HEK293T (cell line): ENCODE measurements around the gene PDZD2.
"Not testable (repeated sequence)": the region's sequence is repeated elsewhere in the genome, so short reads cannot be mapped to it uniquely, and the experiment has no call there.

ENCODE experiments used
- CTCF ChIA-PET: fragments of 350-600 bp; formaldehyde crosslinking; extraction: SDS; loops from one replicate; lab custom pipeline; 2021; ENCODE audit warnings: antibody characterized with exemption, inconsistent platforms; lab: Yijun Ruan, JAX
- POLR2A ChIA-PET: fragments of 350-600 bp; formaldehyde crosslinking; extraction: SDS; loops from one replicate; lab custom pipeline; 2020; ENCODE audit warnings: antibody characterized with exemption, inconsistent platforms; lab: Yijun Ruan, JAX
- DNase-seq: peaks from one replicate; pipeline ENCODE4 v3.0.0; 2012; ENCODE audit warnings: mixed read lengths; ENCODE audit errors: extremely low spot score
- ARNT ChIP-seq: fragments of 450-650 bp; IDR thresholded peaks from 2 replicates; pipeline ENCODE4 v1.6.1; 2017; ENCODE audit warnings: mild to moderate bottlenecking
- BHLHE40 ChIP-seq: fragments of 450-650 bp; IDR thresholded peaks from 2 replicates; pipeline ENCODE4 v1.6.1; 2016; ENCODE audit warnings: mild to moderate bottlenecking, moderate library complexity, borderline replicate concordance
- CTBP1 ChIP-seq: fragments of 450-650 bp; IDR thresholded peaks from 2 replicates; pipeline ENCODE4 v1.6.1; 2016; ENCODE audit warnings: borderline replicate concordance
- ELF4 ChIP-seq: fragments of 450-650 bp; IDR thresholded peaks from 2 replicates; pipeline ENCODE4 v1.6.1; 2017; ENCODE audit warnings: antibody characterized with exemption
- FOXA1 ChIP-seq: fragments of 450-650 bp; IDR thresholded peaks from 2 replicates; pipeline ENCODE4 v1.6.1; 2016; ENCODE audit warnings: mild to moderate bottlenecking
- FOXK2 ChIP-seq: fragments of 450-650 bp; IDR thresholded peaks from 2 replicates; pipeline ENCODE4 v1.6.1; 2016; ENCODE audit warnings: mild to moderate bottlenecking
- FOXM1 ChIP-seq: fragments of 450-650 bp; IDR thresholded peaks from 2 replicates; pipeline ENCODE4 v1.6.1; 2017; ENCODE audit warnings: mild to moderate bottlenecking, borderline replicate concordance
- HDGF ChIP-seq: fragments of 450-650 bp; IDR thresholded peaks from 2 replicates; pipeline ENCODE4 v1.6.1; 2017; ENCODE audit warnings: antibody characterized with exemption, borderline replicate concordance
- L3MBTL2 ChIP-seq: fragments of 450-650 bp; conservative IDR thresholded peaks from 2 replicates; pipeline ENCODE4 v1.6.1; 2016; ENCODE audit warnings: mild to moderate bottlenecking
- LEF1 ChIP-seq: fragments of 450-650 bp; IDR thresholded peaks from 2 replicates; pipeline ENCODE4 v1.6.1; 2017; ENCODE audit warnings: mild to moderate bottlenecking, borderline replicate concordance
- NFRKB ChIP-seq: fragments of 450-650 bp; IDR thresholded peaks from 2 replicates; pipeline ENCODE4 v1.6.1; 2016; ENCODE audit warnings: mild to moderate bottlenecking, moderate library complexity
- SP1 ChIP-seq: fragments of 450-650 bp; IDR thresholded peaks from 2 replicates; pipeline ENCODE4 v1.6.1; 2017
- SUZ12 ChIP-seq: fragments of 450-650 bp; IDR thresholded peaks from 2 replicates; pipeline ENCODE4 v1.6.1; 2016; ENCODE audit warnings: mild to moderate bottlenecking
- TARDBP ChIP-seq: fragments of 450-650 bp; IDR thresholded peaks from 2 replicates; pipeline ENCODE4 v1.6.1; 2016
- ZNF384 ChIP-seq: fragments of 450-650 bp; IDR thresholded peaks from 2 replicates; pipeline ENCODE4 v1.6.1; 2016
- TF ChIP-seq, protein P1 (sequence below): fragments of 450-650 bp; IDR thresholded peaks from 2 replicates; pipeline ENCODE4 v1.6.1; 2016

PDZD2 gene

DNA sequence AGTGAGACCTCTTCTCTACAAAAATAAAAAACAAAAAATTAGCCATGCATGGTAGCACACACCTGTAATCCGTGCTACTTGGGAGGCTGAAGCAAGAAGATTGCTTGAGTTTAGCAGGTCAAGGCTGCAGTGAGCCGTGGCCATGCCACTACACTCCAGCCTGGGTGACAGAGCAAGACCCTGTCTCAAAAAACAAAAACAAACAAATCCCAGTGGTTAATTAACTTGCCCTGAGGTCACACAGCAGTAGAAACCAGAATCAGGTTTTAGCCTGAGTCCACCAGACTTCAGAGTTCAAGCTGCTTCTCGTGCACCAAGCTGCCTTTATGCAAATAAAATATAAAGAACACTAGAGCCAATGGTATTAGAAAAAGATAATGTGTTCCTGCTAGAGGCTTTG, 365.5 kb downstream of the PDZD2 start:
- DNase-seq, result no peak
- CTCF ChIA-PET, result no interaction called here
- POLR2A ChIA-PET, result no interaction called here
- TF ChIP-seq FOXM1, result no peak
- TF ChIP-seq BHLHE40, result no peak
- TF ChIP-seq L3MBTL2, result no peak
- no peak for TF ChIP-seq CTBP1
- TF ChIP-seq NFRKB, result no peak
- TF ChIP-seq SUZ12, result no peak
- TF ChIP-seq ARNT, result no peak
- TF ChIP-seq ELF4, result no peak
- TF ChIP-seq, protein P1, sequence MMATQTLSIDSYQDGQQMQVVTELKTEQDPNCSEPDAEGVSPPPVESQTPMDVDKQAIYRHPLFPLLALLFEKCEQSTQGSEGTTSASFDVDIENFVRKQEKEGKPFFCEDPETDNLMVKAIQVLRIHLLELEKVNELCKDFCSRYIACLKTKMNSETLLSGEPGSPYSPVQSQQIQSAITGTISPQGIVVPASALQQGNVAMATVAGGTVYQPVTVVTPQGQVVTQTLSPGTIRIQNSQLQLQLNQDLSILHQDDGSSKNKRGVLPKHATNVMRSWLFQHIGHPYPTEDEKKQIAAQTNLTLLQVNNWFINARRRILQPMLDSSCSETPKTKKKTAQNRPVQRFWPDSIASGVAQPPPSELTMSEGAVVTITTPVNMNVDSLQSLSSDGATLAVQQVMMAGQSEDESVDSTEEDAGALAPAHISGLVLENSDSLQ, result no peak
- TF ChIP-seq SP1, result no peak
- no peak for TF ChIP-seq FOXK2
- no peak for TF ChIP-seq HDGF
- no peak for TF ChIP-seq FOXA1
- no peak for TF ChIP-seq TARDBP
- no peak for TF ChIP-seq ZNF384

DNA sequence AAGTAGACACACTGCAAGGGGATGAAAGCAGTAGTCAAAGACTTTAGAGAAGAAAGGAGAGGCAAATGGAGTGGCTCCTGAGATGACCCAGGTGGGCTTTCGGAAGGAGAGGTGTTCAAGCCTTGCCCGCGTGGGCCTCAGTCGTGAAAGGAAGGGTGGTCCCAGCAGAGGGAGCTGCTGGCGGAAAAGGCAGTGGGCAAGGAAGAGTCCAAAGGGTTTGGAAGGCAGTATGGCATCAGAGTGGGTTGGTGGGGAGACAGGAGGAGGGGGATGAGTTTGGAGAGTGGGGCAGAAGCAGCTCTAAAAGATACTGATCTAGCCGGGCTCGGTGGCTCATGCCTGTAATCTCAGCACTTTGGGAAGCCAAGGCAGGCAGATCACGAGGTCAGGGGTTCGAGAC, 369.8 kb downstream of the PDZD2 start:
- ChIA-PET POLR2A (no interaction called here), CTCF (no interaction called here)
- no peak for DNase-seq
- TF ChIP-seq SUZ12, result no peak
- no peak for TF ChIP-seq TARDBP
- TF ChIP-seq ELF4, result no peak
- TF ChIP-seq FOXM1, result no peak
- TF ChIP-seq, protein P1, result no peak
- TF ChIP-seq L3MBTL2, result no peak

DNA sequence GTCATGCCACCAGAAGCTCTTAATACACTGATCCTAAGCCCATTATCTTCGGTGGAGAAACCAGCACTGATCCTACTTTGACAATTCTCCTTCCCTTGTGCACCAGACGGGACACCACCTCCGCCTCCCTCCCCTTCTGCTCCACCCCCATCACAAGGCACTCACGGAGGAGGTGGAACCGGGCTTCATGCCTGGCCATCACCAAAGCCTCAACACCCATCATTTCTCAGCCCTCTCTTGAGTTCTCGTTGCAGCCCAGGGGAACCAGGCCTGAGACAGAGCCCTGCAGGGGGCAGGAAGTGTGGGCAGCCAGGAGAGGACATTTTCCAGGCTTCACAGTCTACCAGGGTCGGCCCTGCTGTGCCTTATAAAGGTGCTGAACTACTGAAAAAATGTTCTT, 374.7 kb downstream of the PDZD2 start:
- ChIA-PET CTCF (interaction anchor here (0.5 kb wide), 1 partner anchor 144 kb away, joined by 4 read pairs; no protein-coding TSS in a partner anchor), POLR2A (no interaction called here)
- no peak for DNase-seq
- no peak for TF ChIP-seq FOXK2

DNA sequence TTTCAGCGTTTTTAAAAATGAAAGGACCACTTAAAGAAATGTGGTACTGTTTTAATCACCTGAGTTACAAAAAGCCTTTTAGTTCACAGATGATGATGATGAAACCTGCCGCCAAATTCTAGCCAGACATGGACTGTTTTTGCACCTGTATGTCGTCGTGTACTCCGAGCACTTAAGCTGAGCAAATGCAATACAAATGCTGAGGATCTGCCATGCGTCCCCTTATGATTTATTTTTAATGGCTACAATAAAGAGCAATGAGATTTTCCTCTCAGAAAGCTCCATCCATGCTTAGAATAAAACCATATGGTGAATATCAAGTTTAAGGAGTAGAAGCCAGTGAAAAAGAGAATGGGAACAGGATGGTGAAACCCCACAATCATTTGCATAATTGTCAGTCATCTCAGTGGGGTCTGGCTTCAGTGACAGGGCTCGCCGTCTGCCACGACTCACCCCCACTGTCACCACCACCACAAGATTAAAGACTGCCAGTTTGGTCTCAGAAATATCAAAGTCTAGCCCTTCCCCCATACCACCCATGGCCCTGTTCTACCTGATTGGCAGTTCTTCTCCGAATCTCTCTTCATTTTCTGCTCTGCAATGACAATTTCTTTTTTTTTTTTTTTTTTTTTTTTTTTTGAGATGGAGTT, 375.3 kb downstream of the PDZD2 start:
- POLR2A ChIA-PET, result no interaction called here
- no peak for DNase-seq
- CTCF ChIA-PET, result interaction anchor here (0.5 kb wide), 1 partner anchor 144 kb away, joined by 4 read pairs; no protein-coding TSS in a partner anchor

DNA sequence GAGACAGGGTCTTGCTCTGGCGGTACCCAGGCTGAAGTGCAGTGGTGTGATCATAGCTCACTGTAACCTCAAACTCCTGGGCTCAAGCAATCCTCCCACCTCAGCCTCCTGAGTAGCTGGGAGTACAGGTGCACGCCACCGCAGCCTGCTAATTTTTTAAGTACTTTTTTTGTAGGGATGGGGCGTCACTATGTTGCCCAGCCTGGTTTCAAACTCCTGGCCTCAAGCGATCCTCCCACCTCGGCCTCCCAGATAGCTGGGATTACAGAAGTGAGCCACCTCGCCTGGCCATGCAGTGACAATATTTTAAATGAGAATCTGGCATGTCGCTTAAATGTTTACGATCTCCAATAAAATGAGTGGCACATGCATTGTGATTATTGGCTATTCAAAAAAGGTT, 376.3 kb downstream of the PDZD2 start:
- POLR2A ChIA-PET, DNase-seq, CTCF ChIA-PET: not testable (repeated sequence)

More for the DNA sequence above, 375.3 kb downstream of the PDZD2 start:
- no peak for TF ChIP-seq SUZ12
- TF ChIP-seq TARDBP, result no peak
- no peak for TF ChIP-seq SP1
- TF ChIP-seq HDGF, result no peak
- TF ChIP-seq, protein P1, result no peak
- no peak for TF ChIP-seq NFRKB
- no peak for TF ChIP-seq BHLHE40
- no peak for TF ChIP-seq L3MBTL2
- no peak for TF ChIP-seq LEF1
- TF ChIP-seq ELF4, result no peak
- no peak for TF ChIP-seq FOXA1
- no peak for TF ChIP-seq ZNF384

DNA sequence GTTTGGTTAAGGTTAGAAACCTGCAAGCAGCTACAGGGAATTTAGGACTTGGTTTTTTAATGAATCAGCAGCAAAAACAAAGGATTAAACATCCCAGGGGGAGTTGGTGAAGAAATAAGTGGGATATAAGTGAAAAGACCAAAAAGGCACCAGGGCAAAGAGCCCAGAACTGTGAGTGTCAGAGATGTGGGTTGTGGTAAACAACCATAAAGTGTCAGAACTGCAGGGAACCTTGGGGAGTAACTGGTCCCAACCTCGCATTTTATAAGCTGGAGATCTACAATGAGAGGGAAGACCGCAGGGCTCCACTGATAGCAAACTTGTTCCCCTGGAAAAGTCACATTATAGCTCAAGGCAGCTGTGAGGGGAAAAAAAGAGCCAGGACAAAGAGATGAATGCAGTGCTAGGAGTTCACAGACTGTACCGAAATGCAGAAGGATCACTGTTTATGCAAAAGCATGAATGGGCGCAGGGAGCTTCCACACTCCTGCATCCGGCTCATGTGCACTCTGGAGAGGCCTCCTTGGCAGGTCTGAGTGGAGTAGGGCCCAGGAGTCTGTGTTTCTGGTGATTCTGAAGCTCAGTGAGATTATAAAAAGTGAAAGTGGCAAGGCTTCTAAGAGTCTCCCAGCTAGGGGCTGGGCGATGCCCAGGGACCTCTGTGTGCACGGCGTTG, 378.9 kb downstream of the PDZD2 start:
- CTCF ChIA-PET, result interaction anchor here (0.6 to 0.7 kb wide), 3 partner anchors 20 to 65 kb away, joined by 3 read pairs; no protein-coding TSS in a partner anchor
- POLR2A ChIA-PET, result no interaction called here
- no peak for DNase-seq
- TF ChIP-seq, protein P1, result no peak
- TF ChIP-seq FOXA1 (no peak), LEF1 (no peak)
